ENCODE data around the gene HSH2D. TPM values are rescaled to one million over a fixed set of nuclear protein-coding genes. Genes with fewer than 3 reads are reported as not detected.

The HSH2D gene
- total and polyA plus RNA-seq, 2 of the 13 experiments (the other 11 are each of a cell fraction or from before 2014, with no cell fraction given): 0.69 to 3.2 TPM

DNA sequence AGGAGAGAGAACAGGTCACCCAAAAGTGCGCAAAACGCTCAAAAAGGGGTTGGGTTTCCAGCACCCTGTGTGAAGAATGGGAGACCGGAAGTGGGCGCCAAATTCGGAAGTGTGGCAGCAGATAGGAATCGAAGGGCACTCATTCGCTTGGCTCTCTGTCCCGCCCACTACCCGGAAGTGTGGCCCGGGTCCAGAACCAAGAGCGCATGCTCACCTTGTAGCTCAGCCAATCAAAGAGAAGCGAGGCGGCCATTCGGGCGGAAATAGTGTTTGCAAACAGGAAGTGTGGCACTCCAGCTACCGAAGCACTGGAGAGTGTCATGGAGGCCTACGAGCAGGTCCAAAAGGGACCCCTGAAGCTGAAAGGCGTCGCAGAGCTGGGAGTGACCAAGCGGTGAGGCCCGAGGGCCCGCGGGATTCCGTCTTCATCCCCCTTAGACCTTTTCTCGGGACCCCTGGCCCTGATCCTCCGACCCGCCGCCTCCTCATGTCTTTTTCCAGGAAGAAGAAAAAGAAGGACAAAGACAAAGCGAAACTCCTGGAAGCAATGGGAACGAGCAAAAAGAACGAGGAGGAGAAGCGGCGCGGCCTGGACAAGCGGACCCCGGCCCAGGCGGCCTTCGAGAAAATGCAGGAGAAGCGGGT is 41.8 kb downstream of the HSH2D start, which contains the start of gene FAM32A (continued):
- TF ChIP-seq ZZZ3 (CRISPR knock-in tag; IDR thresholded peaks at IDR 0.05; ENCODE audit: borderline replicate concordance) (no peak; the same call in 1 of the 2 replicates), ZIK1 (CRISPR knock-in tag; IDR thresholded peaks at IDR 0.05; ENCODE audit: borderline replicate concordance, low read depth) (no peak), ZNF350 (CRISPR knock-in tag; IDR thresholded peaks at IDR 0.05; ENCODE audit: borderline replicate concordance, low read depth) (peak; percentile 43; the same call in 1 of the 2 replicates), SMAD1 (CRISPR knock-in tag; IDR thresholded peaks at IDR 0.05; ENCODE audit: borderline replicate concordance, low read depth) (no peak), KMT2A (CRISPR knock-in tag; IDR thresholded peaks at IDR 0.05) (no peak), RFXANK (CRISPR knock-in tag; IDR thresholded peaks at IDR 0.05) (no peak), PHB2 (IDR thresholded peaks at IDR 0.05; ENCODE audit: partially characterized antibody) (no peak), ZNF775 (CRISPR knock-in tag; IDR thresholded peaks at IDR 0.05; ENCODE audit: borderline replicate concordance) (no peak), RXRB (CRISPR knock-in tag; IDR thresholded peaks at IDR 0.05; ENCODE audit: borderline replicate concordance) (no peak; the same call in 1 of the 2 replicates), ZNF382 (CRISPR knock-in tag; IDR thresholded peaks at IDR 0.05; ENCODE audit: borderline replicate concordance) (no peak), SIN3A (IDR thresholded peaks at IDR 0.05; ENCODE audit: borderline replicate concordance, low read depth, low read length) (peak; percentile 74; the same call in 1 of the 2 replicates), ZNF160 (CRISPR knock-in tag; IDR thresholded peaks at IDR 0.05) (no peak), ZNF235 (CRISPR knock-in tag; IDR thresholded peaks at IDR 0.05; ENCODE audit: borderline replicate concordance) (no peak), ZSCAN20 (CRISPR knock-in tag; IDR thresholded peaks at IDR 0.05; ENCODE audit: borderline replicate concordance) (no peak), NCOA2 (CRISPR knock-in tag; IDR thresholded peaks at IDR 0.05) (0 out of 2 replicates have a peak, but pooled peaks have one; percentile 5), NFE2L1 (CRISPR knock-in tag; IDR thresholded peaks at IDR 0.05; ENCODE audit: borderline replicate concordance) (no peak), NCOA5 (CRISPR knock-in tag; IDR thresholded peaks at IDR 0.05) (no peak), ZNF10 (CRISPR knock-in tag; IDR thresholded peaks at IDR 0.05; ENCODE audit: borderline replicate concordance, low read depth) (no peak)
- TF ChIP-seq, protein P1, sequence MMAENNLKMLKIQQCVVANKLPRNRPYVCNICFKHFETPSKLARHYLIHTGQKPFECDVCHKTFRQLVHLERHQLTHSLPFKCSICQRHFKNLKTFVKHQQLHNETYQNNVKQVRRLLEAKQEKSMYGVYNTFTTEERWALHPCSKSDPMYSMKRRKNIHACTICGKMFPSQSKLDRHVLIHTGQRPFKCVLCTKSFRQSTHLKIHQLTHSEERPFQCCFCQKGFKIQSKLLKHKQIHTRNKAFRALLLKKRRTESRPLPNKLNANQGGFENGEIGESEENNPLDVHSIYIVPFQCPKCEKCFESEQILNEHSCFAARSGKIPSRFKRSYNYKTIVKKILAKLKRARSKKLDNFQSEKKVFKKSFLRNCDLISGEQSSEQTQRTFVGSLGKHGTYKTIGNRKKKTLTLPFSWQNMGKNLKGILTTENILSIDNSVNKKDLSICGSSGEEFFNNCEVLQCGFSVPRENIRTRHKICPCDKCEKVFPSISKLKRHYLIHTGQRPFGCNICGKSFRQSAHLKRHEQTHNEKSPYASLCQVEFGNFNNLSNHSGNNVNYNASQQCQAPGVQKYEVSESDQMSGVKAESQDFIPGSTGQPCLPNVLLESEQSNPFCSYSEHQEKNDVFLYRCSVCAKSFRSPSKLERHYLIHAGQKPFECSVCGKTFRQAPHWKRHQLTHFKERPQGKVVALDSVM (CRISPR knock-in tag; IDR thresholded peaks at IDR 0.05): 0 out of 2 replicates have a peak, but pooled peaks have one; percentile 11
- TF ChIP-seq, protein P2, sequence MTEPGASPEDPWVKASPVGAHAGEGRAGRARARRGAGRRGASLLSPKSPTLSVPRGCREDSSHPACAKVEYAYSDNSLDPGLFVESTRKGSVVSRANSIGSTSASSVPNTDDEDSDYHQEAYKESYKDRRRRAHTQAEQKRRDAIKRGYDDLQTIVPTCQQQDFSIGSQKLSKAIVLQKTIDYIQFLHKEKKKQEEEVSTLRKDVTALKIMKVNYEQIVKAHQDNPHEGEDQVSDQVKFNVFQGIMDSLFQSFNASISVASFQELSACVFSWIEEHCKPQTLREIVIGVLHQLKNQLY (CRISPR knock-in tag; IDR thresholded peaks at IDR 0.05): no peak
- TF ChIP-seq, protein P3, sequence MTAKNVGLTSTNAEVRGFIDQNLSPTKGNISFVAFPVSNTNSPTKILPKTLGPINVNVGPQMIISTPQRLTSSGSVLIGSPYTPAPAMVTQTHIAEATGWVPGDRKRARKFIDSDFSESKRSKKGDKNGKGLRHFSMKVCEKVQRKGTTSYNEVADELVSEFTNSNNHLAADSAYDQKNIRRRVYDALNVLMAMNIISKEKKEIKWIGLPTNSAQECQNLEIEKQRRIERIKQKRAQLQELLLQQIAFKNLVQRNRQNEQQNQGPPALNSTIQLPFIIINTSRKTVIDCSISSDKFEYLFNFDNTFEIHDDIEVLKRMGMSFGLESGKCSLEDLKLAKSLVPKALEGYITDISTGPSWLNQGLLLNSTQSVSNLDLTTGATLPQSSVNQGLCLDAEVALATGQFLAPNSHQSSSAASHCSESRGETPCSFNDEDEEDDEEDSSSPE (CRISPR knock-in tag; IDR thresholded peaks at IDR 0.05): 0 out of 2 replicates have a peak, but pooled peaks have one; percentile 28
- TF ChIP-seq, protein P4, sequence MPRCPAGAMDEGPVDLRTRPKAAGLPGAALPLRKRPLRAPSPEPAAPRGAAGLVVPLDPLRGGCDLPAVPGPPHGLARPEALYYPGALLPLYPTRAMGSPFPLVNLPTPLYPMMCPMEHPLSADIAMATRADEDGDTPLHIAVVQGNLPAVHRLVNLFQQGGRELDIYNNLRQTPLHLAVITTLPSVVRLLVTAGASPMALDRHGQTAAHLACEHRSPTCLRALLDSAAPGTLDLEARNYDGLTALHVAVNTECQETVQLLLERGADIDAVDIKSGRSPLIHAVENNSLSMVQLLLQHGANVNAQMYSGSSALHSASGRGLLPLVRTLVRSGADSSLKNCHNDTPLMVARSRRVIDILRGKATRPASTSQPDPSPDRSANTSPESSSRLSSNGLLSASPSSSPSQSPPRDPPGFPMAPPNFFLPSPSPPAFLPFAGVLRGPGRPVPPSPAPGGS (CRISPR knock-in tag; IDR thresholded peaks at IDR 0.05): no peak
- TF ChIP-seq, protein P5, sequence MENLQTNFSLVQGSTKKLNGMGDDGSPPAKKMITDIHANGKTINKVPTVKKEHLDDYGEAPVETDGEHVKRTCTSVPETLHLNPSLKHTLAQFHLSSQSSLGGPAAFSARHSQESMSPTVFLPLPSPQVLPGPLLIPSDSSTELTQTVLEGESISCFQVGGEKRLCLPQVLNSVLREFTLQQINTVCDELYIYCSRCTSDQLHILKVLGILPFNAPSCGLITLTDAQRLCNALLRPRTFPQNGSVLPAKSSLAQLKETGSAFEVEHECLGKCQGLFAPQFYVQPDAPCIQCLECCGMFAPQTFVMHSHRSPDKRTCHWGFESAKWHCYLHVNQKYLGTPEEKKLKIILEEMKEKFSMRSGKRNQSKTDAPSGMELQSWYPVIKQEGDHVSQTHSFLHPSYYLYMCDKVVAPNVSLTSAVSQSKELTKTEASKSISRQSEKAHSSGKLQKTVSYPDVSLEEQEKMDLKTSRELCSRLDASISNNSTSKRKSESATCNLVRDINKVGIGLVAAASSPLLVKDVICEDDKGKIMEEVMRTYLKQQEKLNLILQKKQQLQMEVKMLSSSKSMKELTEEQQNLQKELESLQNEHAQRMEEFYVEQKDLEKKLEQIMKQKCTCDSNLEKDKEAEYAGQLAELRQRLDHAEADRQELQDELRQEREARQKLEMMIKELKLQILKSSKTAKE (CRISPR knock-in tag; IDR thresholded peaks at IDR 0.05; ENCODE audit: borderline replicate concordance): no peak
